Stimulated activated CD4-positive, alpha-beta T cell treated with anti-CD3 and anti-CD28 coated beads, Interleukin-4, amount 100 ng/mL, for 1 hour (primary cell): ENCODE data around the gene MAP3K21.

Source experiments
- DNase-seq: peaks from one replicate; pipeline ENCODE4 v3.0.0-alpha.2; 2020

The MAP3K21 gene

GRCh38 chr1:233327651-233328141 lies at the start of gene MAP3K21:
Gene MAP3K21, plus strand, starts transcription at chr1:233327724. Its CDS starts 305 bp downstream, at chr1:233328029.
- no peak for DNase-seq

GRCh38 chr1:233278631-233279030 lies 48.9 kb upstream of the MAP3K21 start:
- DNase-seq = no peak

GRCh38 chr1:233279971-233280370 lies 47.6 kb upstream of the MAP3K21 start:
- no peak for DNase-seq

DNA sequence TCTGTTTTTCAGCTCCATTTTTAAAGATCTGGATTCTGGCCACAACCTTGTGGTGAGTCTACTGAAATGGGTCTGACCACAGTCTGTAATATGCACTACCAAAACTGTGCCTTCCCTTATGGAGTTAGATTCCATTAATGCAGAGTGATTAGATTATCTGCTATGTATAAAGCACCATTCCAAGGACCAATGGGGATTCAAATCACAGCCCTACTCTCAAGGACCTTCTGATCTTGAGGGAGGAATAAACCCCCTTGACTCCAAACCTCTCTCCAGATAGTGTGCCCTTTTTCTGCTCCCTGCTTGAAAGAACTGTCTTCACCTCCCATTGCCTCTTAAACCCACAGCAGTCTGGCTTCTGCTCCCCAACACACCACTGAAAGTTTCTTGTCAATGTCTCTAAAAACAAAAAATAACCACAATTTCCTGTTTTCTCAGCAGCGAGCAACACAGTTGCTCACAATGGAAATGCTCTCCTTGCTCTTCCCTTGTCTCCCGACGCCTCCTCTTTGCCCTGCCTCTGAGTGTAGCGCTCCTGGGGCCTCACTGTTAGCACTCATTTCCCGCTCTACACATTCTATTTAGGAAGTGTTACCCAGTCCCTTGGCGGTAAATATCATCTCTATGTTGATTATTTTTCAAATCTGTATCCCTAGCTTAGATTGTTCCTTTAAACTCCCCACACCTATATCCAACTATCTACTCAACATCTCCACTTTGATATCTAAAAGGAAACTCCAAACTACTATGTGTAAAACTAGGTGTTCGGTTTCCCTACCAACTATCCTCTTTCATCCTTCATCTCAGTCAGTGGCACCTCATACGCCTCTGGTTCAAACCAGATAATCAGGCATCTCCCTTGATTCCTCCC lies 45.6 kb upstream of the MAP3K21 start:
- no peak for DNase-seq

GRCh38 chr1:233282582-233282886 lies 45.0 kb upstream of the MAP3K21 start:
- no peak for DNase-seq

DNA sequence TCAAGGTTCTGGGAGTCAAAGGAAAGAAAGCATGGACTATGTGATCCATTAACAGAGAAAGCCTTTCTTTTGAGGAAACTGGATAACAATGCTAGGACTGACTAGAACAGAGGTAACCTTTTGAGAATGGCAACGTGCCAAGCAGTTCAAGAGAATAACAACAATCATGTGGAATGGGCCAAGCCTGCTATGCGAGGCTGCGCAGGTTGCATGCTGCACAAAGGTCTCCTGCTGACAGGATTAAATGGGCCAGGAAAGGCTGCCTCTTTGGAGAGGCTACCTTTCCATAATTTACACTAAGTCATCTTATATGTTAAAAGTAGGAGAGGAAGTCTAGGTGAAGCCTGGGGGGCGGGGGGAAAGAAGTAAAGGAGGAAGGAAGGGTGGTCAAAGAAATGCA lies 37.8 kb upstream of the MAP3K21 start:
- no peak for DNase-seq

- DNase-seq = no peak
These were observed 37.0 kb upstream of the MAP3K21 start for GRCh38 chr1:233290396-233291034.

DNA sequence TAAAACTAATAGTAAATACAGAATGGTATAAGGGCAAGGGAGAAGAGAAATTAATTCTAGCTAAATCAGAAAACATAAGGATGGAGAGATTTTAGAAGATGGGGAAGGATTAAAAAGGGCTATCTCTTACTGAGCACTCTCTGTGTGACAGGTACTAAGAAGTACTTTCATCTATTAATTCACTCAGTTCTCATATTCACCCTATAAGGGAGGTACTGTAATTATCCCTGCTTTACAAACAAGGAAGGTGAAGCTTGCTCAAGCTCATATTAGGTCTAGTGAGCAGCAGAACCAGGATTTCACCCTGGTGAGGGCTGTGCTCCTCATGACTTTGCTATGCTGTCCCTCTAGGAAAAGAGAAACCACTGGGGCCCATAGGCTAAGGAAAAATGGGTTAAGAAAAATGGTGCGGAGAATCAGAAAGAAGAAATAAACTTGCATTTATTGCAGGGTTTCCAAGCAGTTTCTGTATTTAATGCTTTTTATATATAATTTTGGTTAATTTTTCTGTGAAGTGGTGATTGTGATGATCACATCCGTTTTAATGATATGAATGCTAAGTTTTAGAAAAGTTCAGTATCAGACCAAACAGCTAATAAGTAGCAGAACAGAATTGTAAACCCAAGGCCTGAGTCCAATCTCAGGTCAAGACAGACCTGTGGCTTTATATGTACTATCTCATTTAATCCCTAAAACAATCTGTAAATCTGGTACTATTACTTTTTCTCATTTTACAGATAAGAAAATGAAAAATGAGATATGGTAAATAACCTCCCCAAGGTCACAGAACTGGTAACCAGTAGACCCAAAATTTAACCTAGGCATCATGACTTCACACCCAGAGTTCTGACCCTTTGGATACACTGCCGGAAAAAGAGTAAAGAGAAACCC lies 33.7 kb upstream of the MAP3K21 start:
- DNase-seq = no peak

DNA sequence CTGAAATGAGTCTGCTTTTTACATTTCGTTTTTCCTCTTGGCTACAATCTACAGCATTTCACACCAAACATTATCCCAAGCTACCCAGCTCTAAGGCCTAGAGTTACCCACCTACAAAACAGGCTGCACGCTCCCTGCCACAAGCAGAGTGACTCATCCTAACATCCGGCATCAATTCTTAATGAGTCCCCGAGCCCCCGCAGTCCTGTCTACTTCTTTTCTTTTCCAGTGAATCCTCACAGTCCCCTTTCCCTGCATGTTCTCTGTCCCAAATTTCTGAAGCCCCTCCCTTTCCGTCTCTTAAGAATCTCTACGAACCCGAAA lies 32.6 kb upstream of the MAP3K21 start:
- peak; percentile 37 for DNase-seq

GRCh38 chr1:233295237-233295974 lies 32.1 kb upstream of the MAP3K21 start, which contains the start of gene PCNX2:
Gene PCNX2, minus strand, starts transcription at chr1:233295725. Its CDS starts 247 bp downstream, at chr1:233295478.
- DNase-seq = peak; percentile 73

DNA sequence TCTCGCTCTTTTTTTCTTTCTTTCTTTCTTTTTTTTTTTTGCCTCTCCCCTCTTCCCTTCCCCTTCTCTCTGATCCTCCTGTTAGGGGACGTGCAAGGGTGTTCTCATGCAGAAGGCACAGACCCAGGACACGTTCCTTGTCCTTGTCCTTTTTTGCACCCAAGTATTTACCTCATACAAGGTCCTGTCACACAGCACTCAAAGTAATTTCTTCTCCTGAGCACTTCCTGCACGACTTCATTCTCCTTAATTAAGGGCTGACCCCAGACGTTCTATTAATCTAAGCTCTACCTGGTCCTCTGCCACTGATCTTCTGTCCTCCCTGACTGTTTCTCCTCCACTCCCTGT lies 31.6 kb upstream of the MAP3K21 start:
- no peak for DNase-seq

DNA sequence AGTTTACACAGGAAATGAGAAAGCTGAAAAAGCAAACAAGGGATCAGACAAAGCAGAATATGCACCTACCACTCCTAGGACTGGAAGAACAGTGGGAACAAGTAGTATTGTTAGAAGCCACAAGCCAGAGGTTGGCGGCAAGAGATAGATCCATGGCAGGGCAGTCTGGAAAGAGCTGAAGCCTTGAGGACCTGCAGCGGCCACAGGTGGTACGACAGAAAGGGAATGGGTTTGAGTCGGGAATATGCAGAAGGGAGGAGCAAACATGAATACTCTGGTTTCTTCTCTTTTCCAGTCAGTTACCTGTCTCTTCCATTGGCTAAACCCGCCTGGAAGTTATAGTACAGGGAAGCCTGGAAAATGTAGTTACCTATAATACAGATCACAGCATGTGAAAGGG lies 28.1 kb upstream of the MAP3K21 start:
- no peak for DNase-seq

DNA sequence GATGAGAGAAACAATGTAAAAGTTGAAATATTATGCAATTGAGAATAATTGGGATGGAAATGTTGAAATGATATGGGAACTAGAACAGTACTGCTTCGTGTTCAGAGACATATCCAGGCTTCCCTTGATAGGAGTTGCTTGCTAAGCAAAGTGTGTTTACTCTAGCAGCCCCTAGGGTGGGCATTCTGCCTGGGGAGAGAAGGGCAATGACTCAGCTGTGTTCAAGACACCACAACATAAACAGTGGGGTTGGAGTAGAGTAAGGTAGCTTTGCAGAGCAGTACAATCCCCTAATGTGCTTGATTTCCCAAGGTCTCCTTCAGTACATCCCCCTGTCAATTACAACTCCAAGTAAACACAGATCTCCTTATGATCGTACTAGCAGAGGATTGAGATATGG lies 27.2 kb upstream of the MAP3K21 start:
- DNase-seq = no peak

GRCh38 chr1:233304489-233305102 lies 22.9 kb upstream of the MAP3K21 start:
- DNase-seq = no peak

DNA sequence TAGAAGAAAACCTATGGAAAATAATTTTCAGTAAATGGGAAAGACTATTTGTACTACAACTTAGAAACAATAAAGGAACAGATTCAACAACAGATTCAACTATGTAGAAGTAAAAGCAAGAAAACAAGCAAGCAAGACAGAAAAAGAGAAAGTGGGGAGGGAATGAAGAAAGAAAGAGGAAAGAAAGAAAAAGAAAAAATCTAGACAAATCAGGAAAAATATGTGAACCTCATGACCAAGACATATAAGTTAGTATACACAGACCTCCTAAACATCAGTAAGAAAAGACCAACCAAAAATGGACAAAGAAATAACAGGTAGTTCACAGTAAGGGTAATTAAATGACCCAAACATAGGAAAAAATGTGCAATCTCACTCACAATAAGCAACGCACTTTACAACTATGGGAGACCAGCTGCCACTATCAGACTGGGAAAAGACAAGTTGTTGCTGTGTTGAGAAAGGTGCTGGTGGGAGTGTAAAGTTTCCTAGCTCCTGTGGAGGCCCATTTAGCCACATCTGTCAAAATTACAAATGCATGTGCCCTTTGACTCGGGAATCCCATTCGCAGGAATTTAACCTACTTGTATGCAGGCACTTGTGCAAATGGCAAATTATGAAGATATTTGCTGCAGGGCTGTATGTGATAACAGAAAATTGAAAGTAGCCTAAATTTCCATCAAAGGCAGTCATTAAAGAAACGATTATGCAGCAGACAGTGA lies 13.9 kb upstream of the MAP3K21 start:
- no peak for DNase-seq

DNA sequence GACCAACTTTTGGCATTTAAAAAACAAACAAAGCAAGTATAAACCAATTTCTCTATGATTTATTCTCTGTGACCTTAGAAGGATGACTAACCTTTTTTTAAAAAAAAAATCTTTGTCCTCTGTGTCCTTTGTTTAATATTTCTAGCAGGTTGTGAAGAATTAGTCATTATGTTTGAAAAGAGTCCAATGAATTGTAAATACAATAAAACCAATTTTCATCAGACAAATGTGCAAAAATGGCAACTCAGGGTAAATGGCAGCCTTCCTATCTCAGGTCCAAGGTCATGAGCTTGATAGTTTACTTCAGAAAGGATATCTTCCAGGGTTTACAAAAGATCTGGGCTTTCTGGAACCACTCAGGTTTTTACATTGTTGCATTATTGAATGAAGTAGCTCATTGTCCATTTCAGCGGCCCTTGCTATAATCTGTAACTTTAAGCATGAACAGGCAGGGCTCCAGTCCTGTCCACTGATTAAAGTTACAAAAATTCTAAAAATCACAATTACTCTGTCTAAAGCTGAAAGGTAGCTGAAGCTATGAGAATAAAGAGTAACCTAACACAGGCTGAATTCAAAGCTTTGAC lies 11.7 kb upstream of the MAP3K21 start:
- no peak for DNase-seq

- DNase-seq = no peak
These were observed 11.1 kb upstream of the MAP3K21 start for GRCh38 chr1:233316473-233316872.

- no peak for DNase-seq
These were observed 8.3 kb upstream of the MAP3K21 start for GRCh38 chr1:233319272-233319671.

DNA sequence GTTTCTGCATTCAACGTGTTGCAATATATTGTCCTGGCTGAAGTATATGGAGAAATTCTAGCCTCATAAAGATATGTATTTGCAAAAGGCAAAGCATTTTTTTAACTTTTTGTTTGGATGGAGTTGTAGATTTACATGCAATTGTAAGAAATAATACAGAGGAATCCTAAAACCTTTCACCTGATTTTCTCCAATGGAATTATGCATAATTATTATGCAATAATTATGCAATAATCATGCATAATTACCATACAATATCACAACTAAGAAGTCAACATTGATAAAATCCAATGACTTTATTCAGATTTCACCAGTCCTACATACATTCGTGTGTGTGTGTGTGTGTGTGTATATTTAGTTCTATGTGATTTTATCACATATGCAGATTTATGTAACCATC lies 7.5 kb upstream of the MAP3K21 start:
- DNase-seq = no peak

DNA sequence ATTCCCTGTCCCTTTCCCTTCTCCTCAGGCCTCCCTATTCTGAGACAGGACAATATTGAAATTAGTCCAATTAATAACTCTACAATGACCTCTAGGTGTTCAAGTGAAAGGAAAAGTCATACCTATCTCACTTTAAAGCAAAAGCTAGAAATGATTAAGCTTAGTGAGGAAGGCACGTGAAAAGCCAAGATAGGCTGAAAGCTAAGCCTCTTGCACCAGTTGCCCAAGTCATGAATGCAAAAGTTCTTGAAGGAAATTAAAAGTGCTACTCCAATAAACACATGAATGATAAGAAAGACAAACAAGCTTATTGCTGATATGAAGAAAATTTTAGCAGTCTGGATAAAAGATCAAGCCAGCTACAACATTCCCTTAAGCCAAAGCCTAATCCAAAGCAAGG lies 3.8 kb upstream of the MAP3K21 start:
- DNase-seq = no peak

- no peak for DNase-seq
These were observed 1.2 kb upstream of the MAP3K21 start for GRCh38 chr1:233326319-233326718.
